ENCODE measurements around the gene DDX25.

DNA sequence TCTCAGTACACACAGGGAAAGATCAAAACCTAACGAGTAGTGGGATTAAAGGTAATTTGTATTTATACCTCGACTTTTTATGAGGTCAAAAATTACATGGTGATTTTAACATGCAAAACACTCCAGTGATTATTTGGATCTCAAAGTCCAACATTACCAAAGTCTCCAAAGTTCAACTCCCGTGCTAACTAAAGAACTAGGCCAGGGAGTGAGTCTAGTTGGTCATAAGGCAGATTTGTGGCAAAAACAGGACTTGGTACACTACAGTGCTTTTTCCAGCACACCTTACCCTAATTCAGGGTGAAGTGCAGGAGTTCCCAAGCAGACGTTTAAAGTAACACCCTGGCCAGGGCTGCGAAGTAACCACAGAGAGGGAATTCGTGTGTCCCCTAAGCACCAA, 2.4 kb upstream of the DDX25 start:
- TF ChIP-seq RFX5 (IDR thresholded peaks at IDR 0.05; ENCODE audit: low read depth, low read length) (no peak), CEBPB (IDR thresholded peaks at IDR 0.05; ENCODE audit: low read depth, low read length) (no peak), RCOR1 (IDR thresholded peaks at IDR 0.05; ENCODE audit: insufficient replicate concordance, low read length) (no peak), MXI1 (IDR thresholded peaks at IDR 0.05; ENCODE audit: borderline replicate concordance, low read depth, low read length) (no peak), POLR2A (IDR thresholded peaks at IDR 0.05; ENCODE audit: low read depth, low read length) (no peak), MAFK (IDR thresholded peaks at IDR 0.05; ENCODE audit: low read depth, low read length) (no peak), SMC3 (IDR thresholded peaks at IDR 0.05; ENCODE audit: low read depth, low read length) (no peak), RAD21 (IDR thresholded peaks at IDR 0.05; ENCODE audit: low read length) (no peak), MAZ (IDR thresholded peaks at IDR 0.05; ENCODE audit: borderline replicate concordance, low read depth, low read length) (no peak), CHD1 (IDR thresholded peaks at IDR 0.05; ENCODE audit: low read depth, low read length) (no peak), FOS (IDR thresholded peaks at IDR 0.05; ENCODE audit: low read depth, low read length) (no peak)
- TF ChIP-seq, protein P1, sequence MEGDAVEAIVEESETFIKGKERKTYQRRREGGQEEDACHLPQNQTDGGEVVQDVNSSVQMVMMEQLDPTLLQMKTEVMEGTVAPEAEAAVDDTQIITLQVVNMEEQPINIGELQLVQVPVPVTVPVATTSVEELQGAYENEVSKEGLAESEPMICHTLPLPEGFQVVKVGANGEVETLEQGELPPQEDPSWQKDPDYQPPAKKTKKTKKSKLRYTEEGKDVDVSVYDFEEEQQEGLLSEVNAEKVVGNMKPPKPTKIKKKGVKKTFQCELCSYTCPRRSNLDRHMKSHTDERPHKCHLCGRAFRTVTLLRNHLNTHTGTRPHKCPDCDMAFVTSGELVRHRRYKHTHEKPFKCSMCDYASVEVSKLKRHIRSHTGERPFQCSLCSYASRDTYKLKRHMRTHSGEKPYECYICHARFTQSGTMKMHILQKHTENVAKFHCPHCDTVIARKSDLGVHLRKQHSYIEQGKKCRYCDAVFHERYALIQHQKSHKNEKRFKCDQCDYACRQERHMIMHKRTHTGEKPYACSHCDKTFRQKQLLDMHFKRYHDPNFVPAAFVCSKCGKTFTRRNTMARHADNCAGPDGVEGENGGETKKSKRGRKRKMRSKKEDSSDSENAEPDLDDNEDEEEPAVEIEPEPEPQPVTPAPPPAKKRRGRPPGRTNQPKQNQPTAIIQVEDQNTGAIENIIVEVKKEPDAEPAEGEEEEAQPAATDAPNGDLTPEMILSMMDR (conservative IDR thresholded peaks at IDR 0.05; ENCODE audit: low read depth, low read length), result no peak
- TF ChIP-seq, protein P2, sequence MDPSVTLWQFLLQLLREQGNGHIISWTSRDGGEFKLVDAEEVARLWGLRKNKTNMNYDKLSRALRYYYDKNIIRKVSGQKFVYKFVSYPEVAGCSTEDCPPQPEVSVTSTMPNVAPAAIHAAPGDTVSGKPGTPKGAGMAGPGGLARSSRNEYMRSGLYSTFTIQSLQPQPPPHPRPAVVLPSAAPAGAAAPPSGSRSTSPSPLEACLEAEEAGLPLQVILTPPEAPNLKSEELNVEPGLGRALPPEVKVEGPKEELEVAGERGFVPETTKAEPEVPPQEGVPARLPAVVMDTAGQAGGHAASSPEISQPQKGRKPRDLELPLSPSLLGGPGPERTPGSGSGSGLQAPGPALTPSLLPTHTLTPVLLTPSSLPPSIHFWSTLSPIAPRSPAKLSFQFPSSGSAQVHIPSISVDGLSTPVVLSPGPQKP (IDR thresholded peaks at IDR 0.05; ENCODE audit: borderline replicate concordance, low read depth, low read length), result no peak
- TF ChIP-seq, protein P3, sequence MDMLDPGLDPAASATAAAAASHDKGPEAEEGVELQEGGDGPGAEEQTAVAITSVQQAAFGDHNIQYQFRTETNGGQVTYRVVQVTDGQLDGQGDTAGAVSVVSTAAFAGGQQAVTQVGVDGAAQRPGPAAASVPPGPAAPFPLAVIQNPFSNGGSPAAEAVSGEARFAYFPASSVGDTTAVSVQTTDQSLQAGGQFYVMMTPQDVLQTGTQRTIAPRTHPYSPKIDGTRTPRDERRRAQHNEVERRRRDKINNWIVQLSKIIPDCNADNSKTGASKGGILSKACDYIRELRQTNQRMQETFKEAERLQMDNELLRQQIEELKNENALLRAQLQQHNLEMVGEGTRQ (IDR thresholded peaks at IDR 0.05; ENCODE audit: low read depth, low read length), result no peak

Data from IMR-90 (cell line).